HPDE6-E6E7 (cell line): Measurements from ENCODE around the gene OPTC.
"Not testable (repeated sequence)": the region's sequence is repeated elsewhere in the genome, so short reads cannot be mapped to it uniquely, and the experiment has no call there.

ENCODE experiments used
- DNase-seq: peaks from one replicate; pipeline ENCODE4 v3.0.0; 2011; ENCODE audit warnings: missing footprints; ENCODE audit errors: extremely low spot score

Gene OPTC

GRCh38 chr1:203465146-203465798 lies 28.7 kb upstream of the OPTC start:
- no peak for DNase-seq

GRCh38 chr1:203465948-203466347 lies 28.0 kb upstream of the OPTC start:
- DNase-seq, result no peak

GRCh38 chr1:203466906-203467549 lies 26.9 kb upstream of the OPTC start:
- DNase-seq, result not testable (repeated sequence)

DNA sequence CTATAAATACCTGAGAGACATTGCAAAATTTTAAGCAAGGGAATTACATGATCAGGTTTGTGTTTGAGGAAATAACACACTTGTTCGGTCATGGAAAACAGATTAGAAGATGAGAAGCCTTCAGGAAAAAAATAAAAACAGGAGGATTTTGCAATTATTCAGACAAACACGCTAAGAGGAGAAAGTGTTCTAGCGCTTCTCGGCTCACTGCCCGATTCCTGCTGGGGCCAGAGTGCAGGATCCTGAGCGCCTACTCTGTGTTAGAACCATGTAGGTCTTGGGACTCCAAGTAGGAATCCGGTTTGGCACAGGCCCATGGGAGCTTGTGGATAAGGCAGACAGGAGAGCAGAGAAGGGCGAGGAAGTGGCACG lies 26.4 kb upstream of the OPTC start:
- DNase-seq, result no peak

DNA sequence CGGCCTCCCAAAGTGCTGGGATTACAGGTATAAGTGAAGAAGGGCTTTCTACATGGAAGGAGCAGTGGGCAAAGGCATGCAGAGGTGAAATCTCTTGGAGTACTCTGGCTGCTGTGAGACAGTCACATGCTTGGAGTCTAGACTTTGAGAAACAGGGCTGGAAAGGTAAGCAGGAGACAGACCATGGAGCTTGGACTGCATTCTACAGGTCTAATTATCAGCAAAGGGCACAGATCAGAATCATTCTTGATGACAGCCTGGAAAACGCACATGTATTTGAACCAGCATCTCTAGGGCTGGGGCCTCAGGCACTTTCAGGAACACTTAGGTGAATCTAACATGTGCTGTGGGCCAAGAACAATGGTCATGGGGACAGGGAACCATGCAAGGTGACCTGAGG lies 25.6 kb upstream of the OPTC start:
- DNase-seq, result no peak

- no peak for DNase-seq
These were observed 23.7 kb upstream of the OPTC start for GRCh38 chr1:203470240-203470639.

DNA sequence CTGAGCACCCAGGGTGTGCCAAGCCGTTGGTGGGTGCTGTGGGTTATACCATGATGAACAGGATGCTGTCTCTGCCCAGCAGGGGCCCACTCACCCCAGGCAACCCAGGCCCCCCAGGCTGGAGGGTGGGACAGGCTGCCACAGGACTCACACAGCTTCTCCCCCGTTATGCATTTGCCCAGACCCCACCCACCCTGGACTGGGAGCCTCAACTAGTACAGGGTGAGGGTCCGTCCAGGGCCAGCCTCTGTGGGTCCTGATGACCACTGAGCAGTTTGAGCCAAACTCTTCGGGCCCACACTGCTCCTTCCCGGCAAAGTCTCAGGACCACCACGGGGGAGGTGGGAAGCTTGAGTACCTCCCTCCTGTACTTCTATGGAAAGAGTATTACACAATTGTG lies 22.1 kb upstream of the OPTC start:
- no peak for DNase-seq

GRCh38 chr1:203473281-203473680 lies 20.7 kb upstream of the OPTC start:
- no peak for DNase-seq

- no peak for DNase-seq
These were observed 20.1 kb upstream of the OPTC start for GRCh38 chr1:203473781-203474305.

GRCh38 chr1:203475012-203475981 lies 18.7 kb upstream of the OPTC start, which contains the start of gene PRELP:
TSS of gene PRELP (plus strand) at chr1:203475806. CDS start at chr1:203483185, 7,379 bp downstream.
- DNase-seq, result peak; percentile 39

- no peak for DNase-seq
These were observed 17.6 kb upstream of the OPTC start for GRCh38 chr1:203476216-203476814.

GRCh38 chr1:203477748-203478147 lies 16.2 kb upstream of the OPTC start:
- DNase-seq, result no peak

- DNase-seq, result no peak
These were observed 15.7 kb upstream of the OPTC start for GRCh38 chr1:203478231-203478630.

GRCh38 chr1:203478986-203479385 lies 15.0 kb upstream of the OPTC start:
- no peak for DNase-seq

DNA sequence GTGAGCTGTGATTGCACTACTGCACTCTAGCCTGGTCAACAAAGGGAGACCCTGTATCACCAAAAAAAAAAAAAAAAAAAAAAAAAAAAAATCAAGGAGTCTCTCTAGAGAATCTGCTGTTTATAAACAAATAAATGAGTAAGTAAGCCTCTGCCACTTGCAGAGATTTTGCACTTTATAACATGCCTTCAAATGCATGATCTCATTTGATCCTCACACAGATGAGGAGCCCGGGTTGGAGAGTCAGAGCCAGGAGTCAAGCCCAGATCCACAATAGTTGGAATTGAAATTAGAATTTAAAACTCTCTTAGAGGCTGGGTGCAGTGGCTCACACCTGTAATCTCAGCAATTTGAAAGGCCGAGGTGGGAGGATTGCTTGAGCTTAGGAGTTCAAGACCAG lies 14.3 kb upstream of the OPTC start:
- DNase-seq, result no peak

- DNase-seq, result no peak
These were observed 13.9 kb upstream of the OPTC start for GRCh38 chr1:203480084-203480483.

GRCh38 chr1:203480525-203481084 lies 13.3 kb upstream of the OPTC start:
- peak; percentile 97 for DNase-seq

DNA sequence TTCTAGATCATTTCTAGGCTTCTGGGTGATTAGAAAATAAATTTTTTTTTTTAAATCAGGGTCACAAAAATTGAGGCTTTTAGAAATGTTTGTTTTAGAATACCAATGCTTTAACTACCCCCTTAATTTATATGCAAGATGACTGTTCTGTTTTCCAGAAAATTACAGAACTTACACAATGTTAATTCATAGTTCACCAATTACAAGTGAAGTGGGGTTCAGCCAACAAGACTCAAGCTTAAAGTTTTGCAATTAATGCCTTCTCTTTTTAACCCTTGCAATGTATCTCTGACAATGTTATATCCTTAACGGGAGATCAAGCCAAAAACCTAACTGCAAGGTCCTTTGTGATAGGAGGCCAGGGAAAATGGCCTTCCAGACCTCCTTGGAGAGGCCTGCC lies 12.8 kb upstream of the OPTC start:
- DNase-seq, result no peak

GRCh38 chr1:203486618-203487370 lies 7.2 kb upstream of the OPTC start:
- no peak for DNase-seq

GRCh38 chr1:203488539-203488938 lies 5.4 kb upstream of the OPTC start:
- DNase-seq, result no peak

DNA sequence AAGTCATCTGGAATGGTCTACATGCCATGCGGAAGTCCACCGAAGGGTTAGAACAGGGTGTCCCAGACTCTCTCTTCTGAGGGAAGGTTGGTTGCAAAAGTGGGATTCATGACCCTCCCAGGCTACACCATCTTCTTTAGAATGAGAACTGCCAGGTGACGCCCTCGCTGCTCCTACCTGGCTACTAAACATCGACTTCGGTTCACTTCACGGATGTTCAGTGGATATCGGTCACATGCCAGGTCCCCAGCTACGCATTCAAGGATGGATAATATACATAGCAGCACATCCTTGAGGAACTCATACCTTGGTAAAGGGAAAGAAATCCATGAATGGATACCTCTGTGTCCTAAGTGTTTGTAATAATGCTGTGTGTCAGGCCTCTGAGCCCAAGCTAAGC lies 3.3 kb upstream of the OPTC start:
- DNase-seq, result no peak
